ENCODE results near the gene JMJD1C. TPM values are rescaled to one million over a fixed set of nuclear protein-coding genes. Genes with fewer than 3 reads are reported as not detected.

The JMJD1C gene
- total RNA-seq, 4 donors from 2014 or later = 41.6 to 77.8 (median 56.9) TPM

DNA sequence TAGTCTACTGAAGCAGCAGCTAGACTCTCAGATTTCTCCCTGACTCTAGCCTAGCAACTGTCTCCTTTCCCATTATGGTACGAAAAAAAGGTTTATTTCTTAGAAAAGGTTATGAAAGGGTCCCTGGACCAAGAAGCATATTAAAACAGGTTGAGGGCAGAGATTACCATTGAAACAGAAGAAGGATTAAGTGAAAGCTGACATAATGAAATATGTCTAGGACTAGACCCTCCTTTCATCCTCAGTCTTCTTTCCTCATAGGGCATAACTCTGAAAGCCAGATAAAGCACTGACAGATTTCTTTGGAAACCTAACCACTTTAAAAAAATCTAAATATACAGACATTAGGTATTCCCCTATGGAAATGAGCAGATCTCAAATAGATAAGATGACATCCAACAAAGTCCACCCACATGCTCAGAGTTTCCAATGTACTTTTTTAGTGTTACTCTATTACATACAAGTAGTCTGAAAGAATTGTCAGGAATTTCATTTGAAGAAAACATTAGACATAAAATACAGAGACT, 58.6 kb downstream of the JMJD1C start:
- TF ChIP-seq, protein P1, sequence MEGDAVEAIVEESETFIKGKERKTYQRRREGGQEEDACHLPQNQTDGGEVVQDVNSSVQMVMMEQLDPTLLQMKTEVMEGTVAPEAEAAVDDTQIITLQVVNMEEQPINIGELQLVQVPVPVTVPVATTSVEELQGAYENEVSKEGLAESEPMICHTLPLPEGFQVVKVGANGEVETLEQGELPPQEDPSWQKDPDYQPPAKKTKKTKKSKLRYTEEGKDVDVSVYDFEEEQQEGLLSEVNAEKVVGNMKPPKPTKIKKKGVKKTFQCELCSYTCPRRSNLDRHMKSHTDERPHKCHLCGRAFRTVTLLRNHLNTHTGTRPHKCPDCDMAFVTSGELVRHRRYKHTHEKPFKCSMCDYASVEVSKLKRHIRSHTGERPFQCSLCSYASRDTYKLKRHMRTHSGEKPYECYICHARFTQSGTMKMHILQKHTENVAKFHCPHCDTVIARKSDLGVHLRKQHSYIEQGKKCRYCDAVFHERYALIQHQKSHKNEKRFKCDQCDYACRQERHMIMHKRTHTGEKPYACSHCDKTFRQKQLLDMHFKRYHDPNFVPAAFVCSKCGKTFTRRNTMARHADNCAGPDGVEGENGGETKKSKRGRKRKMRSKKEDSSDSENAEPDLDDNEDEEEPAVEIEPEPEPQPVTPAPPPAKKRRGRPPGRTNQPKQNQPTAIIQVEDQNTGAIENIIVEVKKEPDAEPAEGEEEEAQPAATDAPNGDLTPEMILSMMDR (IDR thresholded peaks at IDR 0.05) = no peak
- no peak for TF ChIP-seq POLR2A (IDR thresholded peaks at IDR 0.05)
- Histone ChIP-seq H3K9me3 (no peaks in the 10 kb centered on the region), H3K4me3 (no peak overlapping the region), H3K4me1 (peaks cover 0 to 13% (median 0%) of the 10 kb centered on the region in 3 donors), H3K36me3 (no peaks in the 10 kb centered on the region), H3K27me3 (no peaks in the 10 kb centered on the region), H3K27ac (no peak overlapping the region)
- DNase-seq = no peak
- 93 to 95% methylated on average over 1 of the region's 1 CpG for WGBS, 2 donors
- intact Hi-C loops (cut with DNase I) = no loop called here

DNA sequence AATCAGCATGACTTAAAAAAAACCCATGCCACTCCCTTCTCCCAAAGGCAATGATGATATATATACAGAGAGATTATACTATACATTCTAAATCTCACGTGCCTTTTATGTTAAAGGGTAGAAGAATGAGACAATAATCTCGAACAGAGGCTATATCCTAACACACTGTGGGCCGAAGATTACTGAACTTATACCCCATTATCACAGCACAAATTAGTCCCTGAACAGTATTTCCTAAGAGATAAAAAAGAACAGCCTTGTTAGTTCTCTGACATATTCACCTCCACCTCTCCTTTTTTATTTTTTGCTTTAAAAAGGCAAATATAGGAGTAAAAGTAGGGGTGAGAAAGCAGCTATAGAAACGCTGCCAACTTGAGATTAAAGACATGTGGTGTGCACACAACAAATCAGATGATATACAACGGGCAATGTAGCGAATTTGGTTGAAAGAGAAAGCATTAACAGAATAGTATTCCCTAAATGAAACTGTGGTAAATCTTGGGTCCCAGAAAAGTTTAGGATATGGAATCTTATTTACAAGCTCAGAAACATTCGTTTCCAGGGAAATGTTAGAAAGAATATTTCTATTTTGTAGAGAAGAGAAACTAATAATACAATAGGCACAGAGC, 69.5 kb downstream of the JMJD1C start:
- Histone ChIP-seq H3K27ac (no peak overlapping the region), H3K9me3 (peaks cover 0 to 2% (median 0%) of the 10 kb centered on the region in 3 donors), H3K27me3 (no peaks in the 10 kb centered on the region), H3K36me3 (no peaks in the 10 kb centered on the region), H3K4me1 (peaks cover 0 to 9% (median 0%) of the 10 kb centered on the region in 3 donors), H3K4me3 (no peak overlapping the region)
- WGBS, 2 donors = 42 to 59% methylated on average over 7 of the region's 7 CpGs
- DNase-seq = no peak
- no peak for TF ChIP-seq POLR2A (IDR thresholded peaks at IDR 0.05)
- TF ChIP-seq, protein P1 (IDR thresholded peaks at IDR 0.05) = no peak
- intact Hi-C loops (cut with DNase I) = no loop called here

DNA sequence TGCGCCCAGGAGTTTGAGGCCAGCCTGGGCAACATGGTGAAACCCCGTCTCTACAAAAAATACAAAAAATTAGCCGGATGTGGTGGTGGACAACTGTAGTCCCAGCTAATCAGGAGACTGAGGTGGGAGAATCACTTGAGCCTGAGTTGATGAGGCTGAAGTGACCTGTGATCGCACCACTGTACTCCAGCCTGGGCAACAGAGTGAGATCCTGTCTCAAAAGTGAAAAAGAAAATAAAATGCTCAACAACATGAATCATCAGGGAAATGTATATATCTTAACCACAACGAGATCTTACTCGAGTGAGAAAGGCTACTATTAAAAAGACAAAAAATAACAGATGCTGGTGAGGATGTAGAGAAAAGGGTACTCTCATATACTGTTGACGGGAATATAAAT, 72.7 kb downstream of the JMJD1C start:
- Histone ChIP-seq H3K27me3 (no peaks in the 10 kb centered on the region), H3K36me3 (no peaks in the 10 kb centered on the region), H3K4me3 (no peak overlapping the region), H3K4me1 (peaks cover 0 to 19% (median 8%) of the 10 kb centered on the region in 3 donors), H3K9me3 (peaks cover 0 to 9% (median 0%) of the 10 kb centered on the region in 3 donors), H3K27ac (no peak overlapping the region)
- no peak for TF ChIP-seq POLR2A (IDR thresholded peaks at IDR 0.05)
- TF ChIP-seq, protein P1 (IDR thresholded peaks at IDR 0.05) = no peak
- DNase-seq = no peak
- WGBS, 2 donors = 84 to 89% methylated on average over 7 of the region's 7 CpGs
- intact Hi-C loops (cut with DNase I) = no loop called here

DNA sequence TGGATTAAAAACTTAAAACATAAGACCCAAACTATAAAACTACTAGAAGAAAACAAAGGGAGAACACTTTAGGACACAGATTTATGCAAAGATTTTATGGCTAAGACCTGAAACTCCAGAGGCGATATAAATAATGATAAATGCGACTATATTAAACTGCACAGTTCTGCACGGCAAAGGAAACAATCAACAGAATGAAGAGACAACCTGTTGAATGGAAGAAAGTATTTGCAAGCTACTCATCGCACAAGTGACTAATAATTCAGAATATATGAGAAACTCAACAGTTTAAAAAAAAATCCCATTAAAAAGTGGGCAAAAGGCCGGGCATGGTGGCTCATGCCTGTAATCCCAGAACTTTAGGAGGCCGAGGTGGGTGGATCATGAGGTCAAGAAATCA, 73.6 kb downstream of the JMJD1C start:
- Histone ChIP-seq H3K9me3 (peaks cover 0 to 9% (median 0%) of the 10 kb centered on the region in 3 donors), H3K36me3 (no peaks in the 10 kb centered on the region), H3K4me3 (no peak overlapping the region), H3K4me1 (peaks cover 0 to 20% (median 10%) of the 10 kb centered on the region in 3 donors), H3K27me3 (no peaks in the 10 kb centered on the region), H3K27ac (no peak overlapping the region)
- no peak for DNase-seq
- intact Hi-C loops (cut with DNase I) = no loop called here
- TF ChIP-seq, protein P1 (IDR thresholded peaks at IDR 0.05) = no peak
- TF ChIP-seq POLR2A (IDR thresholded peaks at IDR 0.05) = no peak
- WGBS, 2 donors = 92 to 95% methylated on average over 6 of the region's 6 CpGs

DNA sequence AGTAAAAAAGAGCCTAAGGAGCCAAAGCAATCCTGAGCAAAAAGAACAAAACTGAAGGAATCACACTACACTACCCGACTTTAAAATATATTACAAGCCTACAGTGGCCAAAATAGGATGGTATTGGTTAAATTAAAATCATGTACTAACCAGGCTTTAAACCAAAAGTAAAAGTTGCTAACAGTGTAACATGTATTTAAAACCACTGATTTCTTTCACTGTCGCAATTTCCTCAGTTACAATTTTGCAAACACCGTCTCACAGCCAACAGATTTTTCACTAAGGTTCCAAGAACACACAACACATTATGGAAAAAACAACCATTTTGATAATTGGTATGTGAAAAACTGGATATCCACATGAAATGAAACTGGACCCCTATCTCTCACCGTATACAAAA, 74.0 kb downstream of the JMJD1C start:
- H3K27ac ChIP-seq = no peak overlapping the region
- TF ChIP-seq, protein P1 (IDR thresholded peaks at IDR 0.05) = no peak
- no peak for TF ChIP-seq POLR2A (IDR thresholded peaks at IDR 0.05)
- H3K9me3 ChIP-seq = peaks cover 0 to 9% (median 0%) of the 10 kb centered on the region in 3 donors
- peaks cover 0 to 20% (median 10%) of the 10 kb centered on the region in 3 donors for H3K4me1 ChIP-seq
- DNase-seq = no peak
- WGBS, 2 donors = 85 to 86% methylated on average over 4 of the region's 4 CpGs
- intact Hi-C loops (cut with DNase I) = no loop called here
- no peaks in the 10 kb centered on the region for H3K36me3 ChIP-seq
- H3K4me3 ChIP-seq = no peak overlapping the region
- no peaks in the 10 kb centered on the region for H3K27me3 ChIP-seq
